Fibroblast of lung (primary cell): Measurements from ENCODE around the gene DHX15. TPM values are rescaled to one million over a fixed set of nuclear protein-coding genes. Genes with fewer than 3 reads are reported as not detected.

Experiments used
- DNase-seq, 2 donors: peaks; one replicate each; pipeline versions ENCODE4 v3.0.0 to v3.0.0-alpha.2; 2010; ENCODE audit warnings: low read depth in 2 of 2
- H2AFZ ChIP-seq: 2 replicates; pipeline ENCODE4 v1.5.1; 2012; ENCODE audit warnings: low read length, control low read depth, inconsistent platforms
- H3K27ac ChIP-seq: 2 replicates; pipeline ENCODE4 v1.5.1; 2011; ENCODE audit warnings: low read length, control low read depth; ENCODE audit not compliant: insufficient read depth
- H3K27me3 ChIP-seq: 2 replicates; pipeline ENCODE4 v1.5.1; 2011; ENCODE audit warnings: mild to moderate bottlenecking, low read length; ENCODE audit not compliant: control insufficient read depth, insufficient read depth
- H3K36me3 ChIP-seq: 2 replicates; pipeline ENCODE4 v1.5.1; 2011; ENCODE audit warnings: low read length; ENCODE audit not compliant: control insufficient read depth, insufficient read depth
- H3K4me1 ChIP-seq: 2 replicates; pipeline ENCODE4 v1.5.1; 2011; ENCODE audit warnings: low read length; ENCODE audit not compliant: control insufficient read depth, insufficient read depth; ENCODE audit errors: extremely low read depth
- H3K4me2 ChIP-seq: 2 replicates; pipeline ENCODE4 v1.5.1; 2011; ENCODE audit warnings: low read length, control low read depth; ENCODE audit not compliant: insufficient read depth; ENCODE audit errors: extremely low read depth
- H3K4me3 ChIP-seq, 4 experiments: fragments of 200-600 bp in 1 of 4; sonication (generic) in 1 of 4; replicated peaks in 1 of 4; 2 replicates each; pipeline ENCODE4 v1.5.1; 2011 to 2016; ENCODE audit warnings: low read length in 4 of 4, low read depth in 3 of 4, mild to moderate bottlenecking in 3 of 4, control low read depth in 2 of 4, inconsistent platforms in 1 of 4, mixed read lengths in 1 of 4; ENCODE audit not compliant: insufficient read depth in 1 of 4; ENCODE audit errors: control extremely low read depth in 1 of 4
- H3K79me2 ChIP-seq: 2 replicates; pipeline ENCODE4 v1.5.1; 2012; ENCODE audit warnings: mild to moderate bottlenecking, low read length, inconsistent platforms; ENCODE audit not compliant: control insufficient read depth, insufficient read depth
- H3K9ac ChIP-seq: 2 replicates; pipeline ENCODE4 v1.5.1; 2011; ENCODE audit warnings: mild to moderate bottlenecking, low read length, control low read depth; ENCODE audit not compliant: insufficient read depth
- H3K9me3 ChIP-seq: 2 replicates; pipeline ENCODE4 v1.5.1; 2012; ENCODE audit warnings: low read depth, low read length; ENCODE audit not compliant: control insufficient read depth, insufficient read depth
- H4K20me1 ChIP-seq: 2 replicates; pipeline ENCODE4 v1.5.1; 2011; ENCODE audit warnings: low read length; ENCODE audit not compliant: control insufficient read depth, insufficient read depth; ENCODE audit errors: extremely low read depth
- CTCF ChIP-seq, 2 donors: IDR thresholded peaks in 1 of 2; conservative IDR thresholded peaks in 1 of 2; 1 replicate in 1 of 2; 2 replicates in 1 of 2; pipeline ENCODE4 v1.5.1; 2011 to 2012; ENCODE audit warnings: low read length in 2 of 2, control low read depth in 1 of 2, inconsistent platforms in 1 of 2, low read depth in 1 of 2, mild to moderate bottlenecking in 1 of 2
- EZH2 ChIP-seq: IDR thresholded peaks from 2 replicates; pipeline ENCODE4 v1.5.1; 2012; ENCODE audit warnings: low read length, control low read depth, mild to moderate bottlenecking; ENCODE audit errors: missing control alignments
- polyA plus RNA-seq, 2 donors: library from polyadenylated mRNA; depleted of rRNA in 1 of 2; stranded (reverse) in 1 of 2; unstranded in 1 of 2; fragments of >200 nt; gene quantifications; 2 replicates each; pipeline ENCODE4 v1.2.1, GENCODE V29; 2011 to 2012; ENCODE audit warnings: missing spikeins in 1 of 2
- total RNA-seq: library from RNA; depleted of rRNA; stranded (reverse); fragments of >200 nt; gene quantifications from 2 replicates; pipeline ENCODE4 v1.2.1, GENCODE V29; 2014

DHX15 gene
- total and polyA plus RNA-seq, 2 donors (not counting 1 experiment from before 2014, with no cell fraction given) = 105 to 136 TPM

DNA sequence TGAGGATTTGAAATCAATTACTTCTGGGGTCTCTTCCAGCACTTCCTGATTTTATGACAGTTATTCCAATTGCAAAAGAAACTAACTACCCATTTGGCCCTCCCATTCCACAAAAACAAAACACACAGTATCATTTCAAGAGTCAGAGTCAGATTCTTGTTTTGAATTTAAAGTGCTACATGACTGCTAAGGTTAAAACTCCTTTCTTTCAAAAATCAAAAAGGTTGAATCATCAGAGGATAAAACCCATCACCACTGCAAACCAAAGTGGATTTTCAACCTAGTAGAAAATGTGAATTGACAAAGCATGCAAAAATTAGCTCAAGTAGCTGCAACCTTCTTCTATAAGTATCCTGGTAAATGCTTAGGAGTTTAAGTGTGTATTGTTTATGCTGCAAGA, 67.4 kb downstream of the DHX15 start:
- no peaks in the 10 kb centered on the region for H3K79me2 ChIP-seq
- DNase-seq = no peak
- H3K4me3 ChIP-seq = no peak overlapping the region
- H3K27ac ChIP-seq = no peak overlapping the region
- H3K4me2 ChIP-seq = no peak overlapping the region
- no peaks in the 10 kb centered on the region for H3K4me1 ChIP-seq
- no peak overlapping the region for H3K9ac ChIP-seq
- no peaks in the 10 kb centered on the region for H3K27me3 ChIP-seq
- peaks cover 2% of the 10 kb centered on the region for H3K36me3 ChIP-seq
- H2AFZ ChIP-seq = no peak overlapping the region
- TF ChIP-seq CTCF (conservative IDR thresholded peaks at IDR 0.05 in 1 of 2, IDR thresholded peaks at IDR 0.05 in 1 of 2; ENCODE audit: low read depth in 1 of 2, low read length in 2 of 2) (no peak), EZH2 (no peak)
- H4K20me1 ChIP-seq = no peaks in the 10 kb centered on the region
- no peaks in the 10 kb centered on the region for H3K9me3 ChIP-seq

GRCh38 chr4:24515698-24516097, 68.7 kb downstream of the DHX15 start:
- H3K9ac ChIP-seq = no peak overlapping the region
- no peak overlapping the region for H3K4me2 ChIP-seq
- H3K9me3 ChIP-seq = no peaks in the 10 kb centered on the region
- no peaks in the 10 kb centered on the region for H3K79me2 ChIP-seq
- H2AFZ ChIP-seq = no peak overlapping the region
- no peak overlapping the region for H3K27ac ChIP-seq
- H3K27me3 ChIP-seq = no peaks in the 10 kb centered on the region
- no peaks in the 10 kb centered on the region for H4K20me1 ChIP-seq
- H3K4me1 ChIP-seq = no peaks in the 10 kb centered on the region
- DNase-seq = no peak
- H3K4me3 ChIP-seq = no peak overlapping the region
- no peak for TF ChIP-seq CTCF (conservative IDR thresholded peaks at IDR 0.05 in 1 of 2, IDR thresholded peaks at IDR 0.05 in 1 of 2; ENCODE audit: low read depth in 1 of 2, low read length in 2 of 2)
- peaks cover 2% of the 10 kb centered on the region for H3K36me3 ChIP-seq

- peaks cover 2% of the 10 kb centered on the region for H3K36me3 ChIP-seq
- no peak overlapping the region for H3K4me3 ChIP-seq
- no peaks in the 10 kb centered on the region for H3K79me2 ChIP-seq
- TF ChIP-seq EZH2 (no peak), CTCF (conservative IDR thresholded peaks at IDR 0.05 in 1 of 2, IDR thresholded peaks at IDR 0.05 in 1 of 2; ENCODE audit: low read depth in 1 of 2, low read length in 2 of 2) (peak; percentile 27 to 41)
- H2AFZ ChIP-seq = no peak overlapping the region
- H3K9ac ChIP-seq = no peak overlapping the region
- H3K4me1 ChIP-seq = no peaks in the 10 kb centered on the region
- H3K27me3 ChIP-seq = no peaks in the 10 kb centered on the region
- no peak overlapping the region for H3K4me2 ChIP-seq
- no peak overlapping the region for H3K27ac ChIP-seq
- H4K20me1 ChIP-seq = no peaks in the 10 kb centered on the region
- no peak for DNase-seq
- no peaks in the 10 kb centered on the region for H3K9me3 ChIP-seq
Observed at GRCh38 chr4:24514808-24515207, 69.5 kb downstream of the DHX15 start.
